H1 (cell line): ENCODE measurements around the gene PALM3. TPM values are rescaled to one million over a fixed set of nuclear protein-coding genes. Genes with fewer than 3 reads are reported as not detected.
A peak's percentile ranks its signal among the peaks of the same experiment; 100 is the strongest.

Experiments used
- CEBPB ChIP-seq: IDR thresholded peaks from 2 replicates; pipeline ENCODE4 v1.6.1; 2012; ENCODE audit warnings: low read depth, low read length
- CHD7 ChIP-seq: fragments of 300-600 bp; sonication (generic); IDR thresholded peaks from 2 replicates; pipeline ENCODE4 v1.7.1; 2012; ENCODE audit warnings: low read length, moderate library complexity, mild to moderate bottlenecking, inconsistent platforms; ENCODE audit not compliant: insufficient replicate concordance
- EZH2 ChIP-seq: fragments of 200-600 bp; sonication (generic); IDR thresholded peaks from 2 replicates; pipeline ENCODE4 v1.7.1; 2012; ENCODE audit warnings: low read depth, mild to moderate bottlenecking, moderate library complexity, low read length, inconsistent platforms; ENCODE audit not compliant: severe bottlenecking
- RXRA ChIP-seq: IDR thresholded peaks from 2 replicates; pipeline ENCODE4 v1.6.1; 2011; ENCODE audit warnings: low read depth, mild to moderate bottlenecking, low read length, moderate library complexity; ENCODE audit not compliant: insufficient read depth
- SIX5 ChIP-seq: IDR thresholded peaks from 2 replicates; pipeline ENCODE4 v1.6.1; 2011; ENCODE audit warnings: mild to moderate bottlenecking, low read depth, low read length
- SP2 ChIP-seq: IDR thresholded peaks from 2 replicates; pipeline ENCODE4 v1.6.1; 2012; ENCODE audit warnings: mild to moderate bottlenecking, low read length, inconsistent platforms
- SUZ12 ChIP-seq: fragments of 200-600 bp; sonication (generic); IDR thresholded peaks from 2 replicates; pipeline ENCODE4 v1.6.1; 2012; ENCODE audit warnings: mild to moderate bottlenecking, inconsistent platforms, low read length, moderate library complexity, mixed read lengths
- TBP ChIP-seq: IDR thresholded peaks from 2 replicates; pipeline ENCODE4 v1.6.1; 2011; ENCODE audit warnings: low read depth, low read length, improper control_type of control experiment
- polyA plus RNA-seq, 7 experiments: library from polyadenylated mRNA; depleted of rRNA in 3 of 7; stranded (reverse) in 5 of 7; unstranded in 2 of 7; fragments of >200 nt in 5 of 7; fragments of 200-250 nt in 2 of 7; gene quantifications; 1 replicate in 5 of 7; 2 replicates in 1 of 7; 4 replicates in 1 of 7; pipeline versions ENCODE4 v1.2.1 to v1.2.3, GENCODE V29; 2011 to 2013; ENCODE audit warnings: missing spikeins in 2 of 7, mixed read lengths in 2 of 7
- total RNA-seq: library from RNA; stranded (reverse); fragmentation: NEBNext Ultra II Directional; extraction: Animal tissue kit (Norgen Biotek cat#: 25700); gene quantifications from 2 replicates; pipeline ENCODE4 v1.2.1, GENCODE V29; 2021

PALM3 gene
- total and polyA plus RNA-seq, 2 of the 8 experiments (the other 6 are each of a cell fraction or from before 2014, with no cell fraction given): 5.8 to 31.3 TPM

- TF ChIP-seq CHD7: no peak
- peak; percentile 33; the same call in 1 of the 2 replicates for TF ChIP-seq TBP
- TF ChIP-seq EZH2: no peak
- no peak for TF ChIP-seq SUZ12
- no peak for TF ChIP-seq SP2
- TF ChIP-seq SIX5: peak; percentile 85
- peak; percentile 69 for TF ChIP-seq CEBPB
- no peak for TF ChIP-seq RXRA
- TF ChIP-seq, all 59 proteins: peak for 15
Measured at GRCh38 chr19:14080887-14081796, 19.3 kb upstream of the PALM3 start (continued).
